Adrenal gland (tissue), 5 donors: ENCODE results near the gene RNU6-9.

Experiments
- POLR2A ChIP-seq, 2 donors: fragments of 450-650 bp; IDR thresholded peaks; one replicate each; pipeline ENCODE4 v1.6.1; 2017; ENCODE audit warnings: antibody characterized with exemption in 2 of 2, mild to moderate bottlenecking in 2 of 2, moderate library complexity in 1 of 2
- TF ChIP-seq, protein P1 (sequence below), 6 experiments: fragments of 450-650 bp in 4 of 6; fragments of 200-600 bp in 2 of 6; sonication (generic) in 1 of 6; IDR thresholded peaks; 1 replicate in 5 of 6; 2 replicates in 1 of 6; pipeline versions ENCODE4 v1.5.1 to v1.8.0; 2016 to 2021; ENCODE audit warnings: antibody characterized with exemption in 6 of 6, mild to moderate bottlenecking in 2 of 6, moderate library complexity in 1 of 6
- donor health status: DM: no; HTN: no; CAD: no.

GRCh38 chr19:936175-936546 is 42.9 kb downstream of the RNU6-9 start:
- TF ChIP-seq, protein P1, sequence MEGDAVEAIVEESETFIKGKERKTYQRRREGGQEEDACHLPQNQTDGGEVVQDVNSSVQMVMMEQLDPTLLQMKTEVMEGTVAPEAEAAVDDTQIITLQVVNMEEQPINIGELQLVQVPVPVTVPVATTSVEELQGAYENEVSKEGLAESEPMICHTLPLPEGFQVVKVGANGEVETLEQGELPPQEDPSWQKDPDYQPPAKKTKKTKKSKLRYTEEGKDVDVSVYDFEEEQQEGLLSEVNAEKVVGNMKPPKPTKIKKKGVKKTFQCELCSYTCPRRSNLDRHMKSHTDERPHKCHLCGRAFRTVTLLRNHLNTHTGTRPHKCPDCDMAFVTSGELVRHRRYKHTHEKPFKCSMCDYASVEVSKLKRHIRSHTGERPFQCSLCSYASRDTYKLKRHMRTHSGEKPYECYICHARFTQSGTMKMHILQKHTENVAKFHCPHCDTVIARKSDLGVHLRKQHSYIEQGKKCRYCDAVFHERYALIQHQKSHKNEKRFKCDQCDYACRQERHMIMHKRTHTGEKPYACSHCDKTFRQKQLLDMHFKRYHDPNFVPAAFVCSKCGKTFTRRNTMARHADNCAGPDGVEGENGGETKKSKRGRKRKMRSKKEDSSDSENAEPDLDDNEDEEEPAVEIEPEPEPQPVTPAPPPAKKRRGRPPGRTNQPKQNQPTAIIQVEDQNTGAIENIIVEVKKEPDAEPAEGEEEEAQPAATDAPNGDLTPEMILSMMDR (IDR thresholded peaks at IDR 0.05) = no peak
- no peak for TF ChIP-seq POLR2A (IDR thresholded peaks at IDR 0.05)
